GM12864 (cell line): ENCODE measurements around the gene BPNT1.
A peak's percentile ranks its signal among the peaks of the same experiment; 100 is the strongest.
"Not testable (repeated sequence)": the region's sequence is repeated elsewhere in the genome, so short reads cannot be mapped to it uniquely, and the experiment has no call there.

Experiments
- DNase-seq: peaks from one replicate; pipeline ENCODE4 v3.0.0-alpha.2; 2011; ENCODE audit warnings: low read depth
- H3K4me3 ChIP-seq: 2 replicates; pipeline ENCODE4 v1.5.1; 2011; ENCODE audit warnings: mild to moderate bottlenecking, low read depth, low read length, control low read depth
- TF ChIP-seq, protein P1 (sequence below): IDR thresholded peaks from 2 replicates; pipeline ENCODE4 v1.5.1; 2011; ENCODE audit warnings: low read depth, mild to moderate bottlenecking, moderate library complexity, low read length, control low read depth, inconsistent platforms; ENCODE audit errors: missing control alignments

BPNT1 gene

DNA sequence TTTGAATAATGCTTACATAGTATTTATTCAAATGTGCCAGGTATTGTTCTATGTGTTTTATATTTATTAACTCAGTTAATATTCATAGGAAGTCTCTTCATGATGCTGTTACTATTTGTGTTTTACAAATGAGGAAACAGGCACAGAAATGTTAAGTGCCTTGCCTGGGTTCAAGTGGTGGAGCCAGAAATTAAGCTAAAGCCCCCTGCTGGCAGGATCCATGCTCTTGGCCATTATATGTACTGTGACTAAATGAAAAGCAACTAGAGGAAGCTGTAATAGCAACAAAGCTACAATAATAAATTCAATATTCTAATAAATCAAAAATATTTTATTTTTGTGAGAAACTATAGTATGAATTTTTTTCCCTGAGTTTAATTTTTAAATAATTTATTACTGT is 34.3 kb upstream of the BPNT1 start:
- TF ChIP-seq, protein P1, sequence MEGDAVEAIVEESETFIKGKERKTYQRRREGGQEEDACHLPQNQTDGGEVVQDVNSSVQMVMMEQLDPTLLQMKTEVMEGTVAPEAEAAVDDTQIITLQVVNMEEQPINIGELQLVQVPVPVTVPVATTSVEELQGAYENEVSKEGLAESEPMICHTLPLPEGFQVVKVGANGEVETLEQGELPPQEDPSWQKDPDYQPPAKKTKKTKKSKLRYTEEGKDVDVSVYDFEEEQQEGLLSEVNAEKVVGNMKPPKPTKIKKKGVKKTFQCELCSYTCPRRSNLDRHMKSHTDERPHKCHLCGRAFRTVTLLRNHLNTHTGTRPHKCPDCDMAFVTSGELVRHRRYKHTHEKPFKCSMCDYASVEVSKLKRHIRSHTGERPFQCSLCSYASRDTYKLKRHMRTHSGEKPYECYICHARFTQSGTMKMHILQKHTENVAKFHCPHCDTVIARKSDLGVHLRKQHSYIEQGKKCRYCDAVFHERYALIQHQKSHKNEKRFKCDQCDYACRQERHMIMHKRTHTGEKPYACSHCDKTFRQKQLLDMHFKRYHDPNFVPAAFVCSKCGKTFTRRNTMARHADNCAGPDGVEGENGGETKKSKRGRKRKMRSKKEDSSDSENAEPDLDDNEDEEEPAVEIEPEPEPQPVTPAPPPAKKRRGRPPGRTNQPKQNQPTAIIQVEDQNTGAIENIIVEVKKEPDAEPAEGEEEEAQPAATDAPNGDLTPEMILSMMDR: peak; percentile 44
- no peak overlapping the region for H3K4me3 ChIP-seq
- no peak for DNase-seq

DNA sequence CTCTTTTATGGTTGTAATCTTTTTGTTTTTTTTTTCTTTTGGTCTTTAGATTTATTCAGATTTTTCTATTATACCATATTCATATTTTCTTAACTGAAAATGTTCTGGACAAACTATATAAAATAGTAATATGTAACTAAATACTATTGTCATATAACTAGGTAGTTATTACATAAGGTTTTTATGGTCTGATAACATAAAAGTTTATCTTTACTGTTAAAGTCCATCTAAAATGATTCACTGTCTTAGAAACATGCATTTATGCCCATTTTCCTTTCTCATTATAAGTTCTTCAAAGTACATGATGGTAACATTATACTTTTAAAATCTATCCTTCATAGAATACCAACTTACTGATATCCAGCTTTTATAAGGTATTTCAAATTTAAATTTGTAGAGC is 33.5 kb upstream of the BPNT1 start:
- no peak overlapping the region for H3K4me3 ChIP-seq
- DNase-seq: no peak

DNA sequence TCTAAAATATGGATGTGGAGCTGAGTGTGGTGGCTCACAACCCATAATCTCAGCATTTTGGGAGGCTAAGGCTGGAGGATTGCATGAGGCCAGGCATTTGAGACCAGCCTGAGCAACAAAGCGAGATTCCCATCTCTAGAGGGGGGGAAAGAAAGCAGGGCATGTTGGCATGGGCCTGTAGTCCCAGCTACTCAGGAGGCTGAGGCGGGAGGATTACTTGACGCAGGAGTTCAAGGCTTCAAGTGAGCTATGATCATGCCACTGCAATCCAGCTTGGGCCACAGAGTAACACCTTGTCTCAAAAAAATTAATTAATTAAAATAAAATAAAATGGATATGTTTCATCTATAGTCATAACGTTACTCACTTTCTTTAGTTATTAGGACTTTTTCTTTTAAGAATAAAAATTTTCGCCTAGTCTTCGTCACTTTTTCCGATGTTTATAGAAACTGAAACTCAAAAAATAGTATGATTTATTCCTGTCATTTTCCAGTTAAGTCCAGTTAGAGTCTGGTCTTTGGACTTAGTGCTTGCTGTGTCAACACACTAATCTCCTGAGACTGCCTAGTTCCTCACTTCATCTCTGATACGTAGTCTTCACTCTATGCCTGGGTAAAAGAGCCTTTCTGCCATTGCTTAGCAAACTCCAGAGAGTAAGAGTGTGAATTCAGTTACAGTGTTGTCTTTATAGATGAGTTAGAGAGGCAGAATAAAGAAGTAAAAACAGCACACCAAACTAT is 32.4 kb upstream of the BPNT1 start:
- no peak overlapping the region for H3K4me3 ChIP-seq
- TF ChIP-seq, protein P1: no peak
- no peak for DNase-seq

More for the DNA sequence above, 33.5 kb upstream of the BPNT1 start:
- TF ChIP-seq, protein P1: no peak

DNA sequence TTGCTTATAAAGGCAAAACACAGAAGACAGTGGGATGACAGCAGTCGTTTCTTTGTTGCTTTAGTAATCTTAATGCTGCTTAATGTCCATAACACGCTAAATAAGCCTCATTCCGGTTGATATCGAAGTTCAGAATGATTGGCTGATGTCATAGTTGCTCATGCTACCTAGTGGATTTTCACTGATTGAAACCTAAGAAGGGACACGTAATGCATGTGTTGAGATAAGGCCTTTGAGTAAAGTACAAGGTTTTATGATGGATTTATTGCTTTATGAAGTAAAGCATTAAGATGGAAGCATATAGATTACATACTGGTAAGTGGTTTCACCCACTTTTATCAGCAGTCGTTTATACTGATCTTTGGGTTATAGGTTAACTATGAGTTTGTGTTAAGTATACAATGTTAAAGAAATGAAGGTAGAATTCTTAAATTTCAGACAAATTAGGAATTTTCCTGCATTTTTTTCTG is 29.5 kb upstream of the BPNT1 start:
- TF ChIP-seq, protein P1: no peak
- no peak overlapping the region for H3K4me3 ChIP-seq
- DNase-seq: no peak

DNA sequence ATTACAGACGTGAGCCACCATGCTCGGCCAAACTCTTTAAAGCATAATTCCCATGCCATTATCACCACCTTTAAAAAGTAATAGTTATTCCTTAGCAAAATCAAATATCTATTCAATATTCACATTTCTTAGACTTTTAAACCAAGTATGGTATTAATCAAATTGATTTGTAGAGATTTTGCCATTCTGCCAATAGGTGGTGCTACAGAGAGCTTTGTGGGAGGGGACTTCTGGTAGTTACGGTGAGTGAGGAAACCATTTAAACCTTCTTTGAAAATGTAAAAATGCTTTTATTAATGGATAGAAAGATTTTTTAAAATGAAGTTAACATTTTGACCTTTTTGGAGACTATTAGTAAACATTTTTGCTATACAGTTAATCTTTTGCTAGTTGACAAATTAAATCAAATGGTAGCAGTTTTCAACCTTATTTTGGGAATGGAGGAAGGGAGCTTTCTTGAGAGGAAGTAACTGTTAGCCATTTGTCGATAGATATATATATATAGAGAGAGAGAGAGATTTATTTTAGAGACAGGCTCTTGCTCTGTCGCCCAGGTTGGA is 23.6 kb upstream of the BPNT1 start:
- no peak for DNase-seq
- TF ChIP-seq, protein P1: peak; percentile 51
- H3K4me3 ChIP-seq: no peak overlapping the region

DNA sequence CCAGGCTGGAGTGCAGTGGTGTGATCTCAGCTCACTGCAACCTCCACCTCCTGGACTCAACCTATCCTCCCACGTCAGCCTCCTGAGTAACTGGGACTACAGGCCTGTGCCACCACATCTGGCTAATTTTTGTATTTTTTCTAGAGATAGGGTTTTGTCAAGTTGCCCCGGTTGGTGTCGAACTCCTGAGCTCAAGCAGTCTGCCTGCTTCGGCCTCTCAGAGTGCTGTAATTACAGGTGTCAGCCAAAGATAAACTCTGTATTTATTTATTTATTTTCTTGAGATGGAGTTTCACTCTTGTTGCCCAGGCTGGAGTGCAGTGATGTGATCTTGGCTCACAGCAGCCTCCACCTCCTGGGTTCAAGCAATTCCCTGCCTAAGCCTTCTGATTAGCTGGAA is 23.0 kb upstream of the BPNT1 start:
- DNase-seq, H3K4me3 ChIP-seq: not testable (repeated sequence)

DNA sequence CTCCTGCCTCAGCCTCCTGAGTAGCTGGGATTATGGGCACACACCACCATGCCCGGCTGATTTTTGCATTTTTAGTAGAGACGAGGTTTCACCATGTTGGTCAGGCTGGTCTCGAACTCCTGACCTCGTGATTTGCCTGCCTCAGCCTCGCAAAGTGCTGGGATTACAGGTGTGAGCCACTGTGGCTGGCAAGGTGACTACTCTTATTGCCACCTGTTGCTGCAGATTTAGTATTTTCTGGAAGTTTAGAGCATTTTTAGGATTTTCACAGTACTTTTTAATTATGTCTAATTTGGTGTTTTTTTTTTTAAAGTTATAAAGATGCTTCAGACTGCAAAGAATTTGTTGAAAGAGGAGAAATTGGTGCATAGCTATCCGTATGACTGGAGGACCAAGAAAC is 20.9 kb upstream of the BPNT1 start:
- not testable (repeated sequence) for DNase-seq, H3K4me3 ChIP-seq

DNA sequence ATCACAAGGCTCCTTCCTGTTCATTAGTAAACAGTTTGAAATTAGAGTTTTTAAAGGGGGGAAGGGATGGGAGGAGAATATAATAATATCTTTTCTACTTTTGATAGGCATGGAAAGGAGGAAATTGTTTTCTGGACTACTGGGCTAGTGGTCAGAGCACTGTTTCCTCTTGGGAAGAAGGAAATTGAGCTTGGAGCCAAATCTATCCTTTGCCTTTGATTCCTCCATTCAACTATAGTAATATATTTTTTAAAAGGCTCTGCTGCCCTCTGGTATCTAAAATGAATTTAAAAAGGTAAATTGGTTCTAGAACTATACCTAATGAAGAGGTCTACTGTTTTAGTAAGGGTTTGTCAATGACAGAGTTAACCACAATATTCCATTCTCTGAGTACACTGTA is 10.2 kb upstream of the BPNT1 start:
- no peak overlapping the region for H3K4me3 ChIP-seq
- TF ChIP-seq, protein P1: no peak
- DNase-seq: no peak
